Loucy (cell line): Measurements from ENCODE around the gene SLC16A8.

Experiments used
- H2AFZ ChIP-seq: fragments of 200-600 bp; sonication (generic); 2 replicates; pipeline ENCODE4 v1.6.0; 2016; ENCODE audit warnings: antibody characterized with exemption, mild to moderate bottlenecking, low read length, moderate library complexity
- H3F3A ChIP-seq: fragments of 200-600 bp; 2 replicates; pipeline ENCODE4 v1.6.0; 2016; ENCODE audit warnings: antibody characterized with exemption, low read depth, mild to moderate bottlenecking
- H3K27me3 ChIP-seq: fragments of 200-600 bp; sonication (generic); 2 replicates; pipeline ENCODE4 v1.6.1; 2014; ENCODE audit warnings: low read length, mild to moderate bottlenecking; ENCODE audit not compliant: insufficient read depth, poor library complexity, severe bottlenecking
- H3K36me3 ChIP-seq: fragments of 200-600 bp; sonication (generic); 2 replicates; pipeline ENCODE4 v1.6.1; 2016; ENCODE audit warnings: low read length; ENCODE audit not compliant: insufficient read depth
- H3K4me1 ChIP-seq: fragments of 200-600 bp; sonication (generic); 2 replicates; pipeline ENCODE4 v1.5.1; 2014; ENCODE audit warnings: low read length, mild to moderate bottlenecking; ENCODE audit not compliant: insufficient read depth, poor library complexity, severe bottlenecking
- H3K4me2 ChIP-seq: fragments of 200-600 bp; sonication (generic); 2 replicates; pipeline ENCODE4 v1.6.0; 2014; ENCODE audit warnings: antibody characterized with exemption, low read length, low read depth, mild to moderate bottlenecking; ENCODE audit not compliant: poor library complexity, severe bottlenecking
- H3K4me3 ChIP-seq: fragments of 200-600 bp; sonication (generic); 2 replicates; pipeline ENCODE4 v1.5.1; 2014; ENCODE audit warnings: low read length, mild to moderate bottlenecking, mixed read lengths; ENCODE audit not compliant: poor library complexity, severe bottlenecking
- H3K79me2 ChIP-seq: fragments of 200-600 bp; sonication (generic); 2 replicates; pipeline ENCODE4 v1.6.1; 2014; ENCODE audit warnings: low read length; ENCODE audit not compliant: insufficient read depth
- H3K9ac ChIP-seq: fragments of 200-600 bp; sonication (generic); 2 replicates; pipeline ENCODE4 v1.6.0; 2014; ENCODE audit warnings: mild to moderate bottlenecking, low read depth, low read length, moderate library complexity; ENCODE audit not compliant: poor library complexity, severe bottlenecking
- H3K9me2 ChIP-seq: fragments of 200-600 bp; sonication (generic); replicated peaks from 2 replicates; pipeline ENCODE4 v1.6.1; 2016; ENCODE audit warnings: low read depth, low read length, mixed read lengths
- H3K9me3 ChIP-seq: fragments of 200-600 bp; sonication (generic); 2 replicates; pipeline ENCODE4 v1.6.1; 2014; ENCODE audit warnings: mild to moderate bottlenecking, antibody characterized with exemption, low read length, low read depth; ENCODE audit not compliant: insufficient read depth
- H4K20me1 ChIP-seq: fragments of 200-600 bp; sonication (generic); 2 replicates; pipeline ENCODE4 v1.6.0; 2014; ENCODE audit warnings: antibody characterized with exemption, low read length, mild to moderate bottlenecking; ENCODE audit not compliant: insufficient read depth, poor library complexity, severe bottlenecking
- EZH2phosphoT487 ChIP-seq: fragments of 200-600 bp; IDR thresholded peaks from 2 replicates; pipeline ENCODE4 v1.6.1; 2018; ENCODE audit warnings: antibody characterized with exemption, mild to moderate bottlenecking, moderate library complexity, borderline replicate concordance
- TF ChIP-seq, protein P1 (sequence below): fragments of 200-600 bp; sonication (generic); conservative IDR thresholded peaks from 2 replicates; pipeline ENCODE4 v1.5.1; 2014; ENCODE audit warnings: mild to moderate bottlenecking, antibody characterized with exemption, low read length

Gene SLC16A8

DNA sequence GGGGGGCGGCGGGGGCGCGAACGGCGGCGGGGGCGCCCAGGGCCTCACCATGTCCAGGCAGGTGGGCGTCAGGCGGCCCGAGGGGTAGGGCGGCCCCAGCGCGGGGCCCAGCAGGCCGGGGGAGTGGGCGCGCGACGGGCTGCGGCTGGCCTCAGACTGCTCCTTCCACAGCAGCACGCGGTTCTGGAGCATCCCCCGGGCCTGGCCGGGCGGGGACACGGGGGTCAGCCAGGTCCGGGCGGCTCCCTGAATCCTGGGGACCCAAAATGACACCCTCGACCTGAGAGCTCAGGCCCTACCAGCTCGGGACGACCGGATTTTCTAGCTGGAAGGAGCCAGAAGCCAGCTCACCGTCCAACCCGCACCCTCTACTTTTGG lies 5.5 kb upstream of the SLC16A8 start:
- Histone ChIP-seq H3K9me3 (no peaks in the 10 kb centered on the region), H3K27me3 (no peaks in the 10 kb centered on the region), H3F3A (no peaks in the 10 kb centered on the region), H3K4me2 (no peak overlapping the region), H3K9me2 (no peaks in the 10 kb centered on the region), H3K4me3 (no peak overlapping the region), H2AFZ (no peak overlapping the region), H3K36me3 (no peaks in the 10 kb centered on the region), H3K79me2 (no peaks in the 10 kb centered on the region), H3K9ac (no peak overlapping the region), H4K20me1 (no peaks in the 10 kb centered on the region), H3K4me1 (no peaks in the 10 kb centered on the region)
- TF ChIP-seq, protein P1, sequence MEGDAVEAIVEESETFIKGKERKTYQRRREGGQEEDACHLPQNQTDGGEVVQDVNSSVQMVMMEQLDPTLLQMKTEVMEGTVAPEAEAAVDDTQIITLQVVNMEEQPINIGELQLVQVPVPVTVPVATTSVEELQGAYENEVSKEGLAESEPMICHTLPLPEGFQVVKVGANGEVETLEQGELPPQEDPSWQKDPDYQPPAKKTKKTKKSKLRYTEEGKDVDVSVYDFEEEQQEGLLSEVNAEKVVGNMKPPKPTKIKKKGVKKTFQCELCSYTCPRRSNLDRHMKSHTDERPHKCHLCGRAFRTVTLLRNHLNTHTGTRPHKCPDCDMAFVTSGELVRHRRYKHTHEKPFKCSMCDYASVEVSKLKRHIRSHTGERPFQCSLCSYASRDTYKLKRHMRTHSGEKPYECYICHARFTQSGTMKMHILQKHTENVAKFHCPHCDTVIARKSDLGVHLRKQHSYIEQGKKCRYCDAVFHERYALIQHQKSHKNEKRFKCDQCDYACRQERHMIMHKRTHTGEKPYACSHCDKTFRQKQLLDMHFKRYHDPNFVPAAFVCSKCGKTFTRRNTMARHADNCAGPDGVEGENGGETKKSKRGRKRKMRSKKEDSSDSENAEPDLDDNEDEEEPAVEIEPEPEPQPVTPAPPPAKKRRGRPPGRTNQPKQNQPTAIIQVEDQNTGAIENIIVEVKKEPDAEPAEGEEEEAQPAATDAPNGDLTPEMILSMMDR, result no peak
- no peak for TF ChIP-seq EZH2phosphoT487

GRCh38 chr22:38088629-38089473 lies 4.9 kb upstream of the SLC16A8 start:
- H3K9ac ChIP-seq, result no peak overlapping the region
- H3K9me2 ChIP-seq, result no peaks in the 10 kb centered on the region
- TF ChIP-seq, protein P1, result no peak
- no peak for TF ChIP-seq EZH2phosphoT487
- H3K4me2 ChIP-seq, result no peak overlapping the region
- no peaks in the 10 kb centered on the region for H3K4me1 ChIP-seq
- H4K20me1 ChIP-seq, result no peaks in the 10 kb centered on the region
- no peak overlapping the region for H3K4me3 ChIP-seq
- no peaks in the 10 kb centered on the region for H3K9me3 ChIP-seq
- H3K36me3 ChIP-seq, result no peaks in the 10 kb centered on the region
- no peaks in the 10 kb centered on the region for H3F3A ChIP-seq
- H2AFZ ChIP-seq, result no peak overlapping the region
- H3K79me2 ChIP-seq, result no peaks in the 10 kb centered on the region
- H3K27me3 ChIP-seq, result no peaks in the 10 kb centered on the region

DNA sequence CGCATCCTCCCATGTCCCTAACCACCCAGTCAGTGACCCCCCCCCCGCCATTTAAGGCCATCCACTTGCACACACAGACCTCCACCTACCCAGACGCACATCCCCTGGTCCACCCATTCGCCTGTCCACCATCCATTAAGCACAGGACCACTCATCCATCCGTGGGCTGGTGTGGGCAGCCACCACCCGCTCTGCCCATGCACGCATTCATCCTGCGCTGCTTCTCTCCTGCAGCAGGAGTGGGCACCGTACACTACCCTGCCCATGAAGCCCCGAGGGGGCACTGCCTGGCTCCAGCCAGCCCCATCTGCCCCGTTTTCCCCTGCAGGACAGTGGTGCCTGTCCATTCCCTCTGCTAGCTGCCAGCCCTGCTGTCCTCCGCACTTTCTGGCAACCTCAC lies 3.9 kb upstream of the SLC16A8 start:
- H3K27me3 ChIP-seq, result no peaks in the 10 kb centered on the region
- no peaks in the 10 kb centered on the region for H3F3A ChIP-seq
- H3K4me1 ChIP-seq, result no peaks in the 10 kb centered on the region
- no peak overlapping the region for H2AFZ ChIP-seq
- no peak overlapping the region for H3K9ac ChIP-seq
- no peak overlapping the region for H3K4me3 ChIP-seq
- TF ChIP-seq, protein P1, result no peak
- TF ChIP-seq EZH2phosphoT487, result no peak
- H4K20me1 ChIP-seq, result no peaks in the 10 kb centered on the region
- no peak overlapping the region for H3K4me2 ChIP-seq
- H3K9me2 ChIP-seq, result no peaks in the 10 kb centered on the region
- H3K79me2 ChIP-seq, result no peaks in the 10 kb centered on the region
- no peaks in the 10 kb centered on the region for H3K9me3 ChIP-seq
- H3K36me3 ChIP-seq, result no peaks in the 10 kb centered on the region
